Smooth muscle cell (in vitro differentiated cells): ENCODE measurements around the gene ZDHHC9. TPM values are rescaled to one million over a fixed set of nuclear protein-coding genes. Genes with fewer than 3 reads are reported as not detected.

ENCODE experiments used
- DNase-seq: peaks from one replicate; lab custom pipeline; 2025; ENCODE audit not compliant: unreplicated experiment; lab: John Stamatoyannopoulos, UW
- H2AFZ ChIP-seq: fragments of 200-600 bp; sonication (generic); 2 replicates; pipeline ENCODE4 v1.6.0; 2016; ENCODE audit warnings: antibody characterized with exemption, low read depth, mild to moderate bottlenecking
- H3F3A ChIP-seq: fragments of 200-600 bp; sonication (generic); 2 replicates; pipeline ENCODE4 v1.6.0; 2017; ENCODE audit warnings: antibody characterized with exemption, low read depth
- H3K27ac ChIP-seq: fragments of 200-600 bp; sonication (generic); 2 replicates; pipeline ENCODE4 v1.5.1; 2016; ENCODE audit warnings: low read depth, mild to moderate bottlenecking
- H3K27me3 ChIP-seq: fragments of 200-600 bp; sonication (generic); 2 replicates; pipeline ENCODE4 v1.6.1; 2016; ENCODE audit warnings: low read depth, mild to moderate bottlenecking
- H3K36me3 ChIP-seq: fragments of 200-600 bp; sonication (generic); 2 replicates; pipeline ENCODE4 v1.5.1; 2016; ENCODE audit warnings: low read depth
- H3K4me1 ChIP-seq: fragments of 200-600 bp; sonication (generic); 2 replicates; pipeline ENCODE4 v1.5.1; 2016; ENCODE audit warnings: low read depth
- H3K4me2 ChIP-seq: fragments of 200-600 bp; sonication (generic); 2 replicates; pipeline ENCODE4 v1.6.0; 2016; ENCODE audit warnings: mild to moderate bottlenecking
- H3K4me3 ChIP-seq: fragments of 200-600 bp; sonication (generic); 2 replicates; pipeline ENCODE4 v1.5.1; 2016; ENCODE audit warnings: mild to moderate bottlenecking
- H3K79me2 ChIP-seq: fragments of 200-600 bp; sonication (generic); 2 replicates; pipeline ENCODE4 v1.6.0; 2016; ENCODE audit warnings: low read depth, mild to moderate bottlenecking
- H3K9ac ChIP-seq: fragments of 200-600 bp; sonication (generic); 2 replicates; pipeline ENCODE4 v1.6.0; 2016; ENCODE audit warnings: low read depth
- H3K9me3 ChIP-seq: fragments of 200-600 bp; sonication (generic); replicated peaks from 2 replicates; pipeline ENCODE4 v1.5.1; 2016; ENCODE audit warnings: low read depth
- H4K20me1 ChIP-seq: fragments of 200-600 bp; sonication (generic); 2 replicates; pipeline ENCODE4 v1.6.0; 2016; ENCODE audit warnings: low read depth
- WGBS: methylation state at CpG from one replicate; pipeline ENCODE4 v1.1.7; 2016; ENCODE audit warnings: low lambda C conversion rate; 5-methylcytosine and 5-hydroxymethylcytosine counted together
- polyA plus RNA-seq: library from polyadenylated mRNA; unstranded; fragments of >200 nt; fragmentation: Nextera tagmentation; extraction: Ambion mirVana; gene quantifications from 2 replicates; pipeline ENCODE4 v1.2.1, GENCODE V29; 2016
- total RNA-seq: library from RNA; depleted of rRNA; stranded (reverse); fragments of >200 nt; gene quantifications from 2 replicates; pipeline ENCODE4 v1.2.3, GENCODE V29; 2014
- TF ChIP-seq, protein P1 (sequence below): fragments of 200-600 bp; sonication (generic); IDR thresholded peaks from 2 replicates; pipeline ENCODE4 v1.5.1; 2017; ENCODE audit warnings: borderline replicate concordance, mild to moderate bottlenecking, antibody characterized with exemption; ENCODE audit not compliant: insufficient read depth, poor library complexity, severe bottlenecking

The ZDHHC9 gene
- total and polyA plus RNA-seq, 2 experiments from 2014 or later: 44.3 to 45.7 TPM

DNA sequence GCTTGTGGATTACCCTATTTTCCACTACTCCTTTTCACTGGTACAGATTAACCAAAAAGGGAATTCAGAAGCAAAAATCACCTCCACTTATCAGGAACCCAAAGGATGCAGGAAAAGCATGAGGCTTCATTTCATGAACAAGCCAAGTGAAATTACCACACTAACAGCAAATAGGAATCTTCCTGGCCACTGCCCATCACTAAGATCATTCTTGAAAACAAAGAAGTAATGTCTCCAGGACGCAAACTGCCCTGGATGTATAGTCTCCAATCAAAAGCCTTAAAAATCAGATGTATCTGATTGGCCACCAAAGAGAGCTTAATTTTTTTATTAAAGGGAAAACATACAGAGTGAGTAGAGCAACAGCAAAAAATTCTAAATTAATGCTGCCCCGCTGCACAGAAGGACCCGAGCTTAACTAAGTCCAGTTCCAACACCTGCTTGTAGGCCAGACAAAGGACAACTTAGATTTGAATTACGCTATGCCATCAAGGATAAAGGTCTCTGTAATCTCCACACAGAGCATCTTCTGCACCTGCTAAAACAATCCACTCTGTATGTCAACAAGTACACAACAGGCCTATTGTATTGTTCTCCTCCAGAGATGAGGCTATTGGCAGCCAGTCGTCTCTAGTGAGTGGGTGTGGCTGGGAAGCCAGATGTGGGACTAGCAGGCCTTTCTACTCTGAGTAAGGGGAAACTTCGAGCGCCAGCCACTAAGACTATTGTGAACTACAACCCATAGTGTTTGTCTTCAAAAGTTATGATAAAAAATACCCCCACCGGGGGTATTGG, 12.4 kb downstream of the ZDHHC9 start:
- Histone ChIP-seq H4K20me1 (peaks cover 43% of the 10 kb centered on the region), H2AFZ (no peak overlapping the region), H3K79me2 (no peaks in the 10 kb centered on the region), H3K4me2 (no peak overlapping the region), H3K9ac (no peak overlapping the region), H3K4me3 (no peak overlapping the region), H3K4me1 (no peaks in the 10 kb centered on the region), H3K36me3 (no peaks in the 10 kb centered on the region), H3K9me3 (no peaks in the 10 kb centered on the region), H3K27ac (no peak overlapping the region), H3K27me3 (no peaks in the 10 kb centered on the region), H3F3A (no peaks in the 10 kb centered on the region)
- TF ChIP-seq, protein P1, sequence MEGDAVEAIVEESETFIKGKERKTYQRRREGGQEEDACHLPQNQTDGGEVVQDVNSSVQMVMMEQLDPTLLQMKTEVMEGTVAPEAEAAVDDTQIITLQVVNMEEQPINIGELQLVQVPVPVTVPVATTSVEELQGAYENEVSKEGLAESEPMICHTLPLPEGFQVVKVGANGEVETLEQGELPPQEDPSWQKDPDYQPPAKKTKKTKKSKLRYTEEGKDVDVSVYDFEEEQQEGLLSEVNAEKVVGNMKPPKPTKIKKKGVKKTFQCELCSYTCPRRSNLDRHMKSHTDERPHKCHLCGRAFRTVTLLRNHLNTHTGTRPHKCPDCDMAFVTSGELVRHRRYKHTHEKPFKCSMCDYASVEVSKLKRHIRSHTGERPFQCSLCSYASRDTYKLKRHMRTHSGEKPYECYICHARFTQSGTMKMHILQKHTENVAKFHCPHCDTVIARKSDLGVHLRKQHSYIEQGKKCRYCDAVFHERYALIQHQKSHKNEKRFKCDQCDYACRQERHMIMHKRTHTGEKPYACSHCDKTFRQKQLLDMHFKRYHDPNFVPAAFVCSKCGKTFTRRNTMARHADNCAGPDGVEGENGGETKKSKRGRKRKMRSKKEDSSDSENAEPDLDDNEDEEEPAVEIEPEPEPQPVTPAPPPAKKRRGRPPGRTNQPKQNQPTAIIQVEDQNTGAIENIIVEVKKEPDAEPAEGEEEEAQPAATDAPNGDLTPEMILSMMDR: no peak
- WGBS: 82% methylated on average over 8 of the region's 8 CpGs
- no peak for DNase-seq

DNA sequence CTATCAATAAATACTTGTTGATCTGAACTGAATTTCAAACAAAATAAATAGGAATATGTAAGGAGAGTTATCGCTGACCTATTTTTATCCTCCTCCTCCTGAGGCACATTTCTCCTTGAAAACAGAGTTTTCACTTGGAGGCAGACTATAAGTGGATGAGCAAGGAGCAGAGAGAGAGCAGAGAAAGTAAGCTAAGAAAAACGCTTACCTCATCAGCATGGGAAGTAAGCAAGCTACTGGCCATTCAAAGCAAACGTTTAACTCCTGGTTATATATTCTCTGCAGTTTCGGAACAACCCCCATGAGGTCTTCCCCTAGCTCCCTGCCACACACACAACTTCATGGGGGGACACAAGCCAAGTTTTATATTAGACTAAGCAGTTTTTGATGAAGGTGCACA, 13.2 kb downstream of the ZDHHC9 start:
- H3K4me2 ChIP-seq: no peak overlapping the region
- WGBS: 83% methylated on average over 4 of the region's 4 CpGs

DNA sequence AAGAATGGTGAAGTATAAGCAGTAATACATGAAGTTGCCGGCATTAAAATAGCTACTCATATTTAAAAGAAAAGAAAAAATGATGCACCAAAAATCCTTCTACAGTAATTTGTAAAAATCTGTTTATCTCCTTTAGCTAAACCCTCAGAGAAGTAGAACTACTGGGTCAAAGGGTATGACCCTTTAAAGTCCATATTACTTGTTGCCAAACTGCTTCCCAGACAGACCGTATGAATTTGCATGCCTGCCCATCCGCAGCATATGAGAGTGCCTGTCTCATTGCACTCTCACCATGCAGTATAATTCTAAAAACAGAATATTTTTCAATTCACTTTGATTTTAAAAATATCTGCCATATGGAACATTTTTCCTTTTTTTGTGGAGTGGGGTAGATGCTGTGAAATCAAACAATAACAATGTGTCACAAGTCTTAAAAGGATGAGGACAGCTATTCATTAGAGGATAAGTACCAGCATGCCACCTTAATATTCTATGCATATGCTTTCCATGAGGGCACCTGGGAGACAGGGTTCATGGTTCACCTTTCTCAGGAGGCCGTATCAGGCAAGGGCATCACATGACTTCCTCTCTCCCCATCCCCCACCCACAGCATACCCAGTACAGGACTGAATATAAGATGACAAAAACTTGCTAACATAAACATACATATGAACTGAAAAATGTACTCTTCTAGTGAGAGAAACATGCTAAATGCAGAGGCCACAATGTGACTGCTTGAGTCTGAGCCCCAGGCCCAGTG, 17.8 kb downstream of the ZDHHC9 start:
- Histone ChIP-seq H3F3A (no peaks in the 10 kb centered on the region), H4K20me1 (peaks cover 15% of the 10 kb centered on the region), H3K27me3 (no peaks in the 10 kb centered on the region), H3K9ac (no peak overlapping the region), H3K4me2 (no peak overlapping the region), H2AFZ (no peak overlapping the region), H3K79me2 (no peaks in the 10 kb centered on the region), H3K36me3 (peaks cover 4% of the 10 kb centered on the region), H3K4me3 (no peak overlapping the region), H3K9me3 (peaks cover 4% of the 10 kb centered on the region), H3K4me1 (no peaks in the 10 kb centered on the region), H3K27ac (no peak overlapping the region)
- TF ChIP-seq, protein P1: no peak
- no peak for DNase-seq
- WGBS: 84% methylated on average over 4 of the region's 4 CpGs

More for the DNA sequence above, 13.2 kb downstream of the ZDHHC9 start:
- TF ChIP-seq, protein P1: no peak
- Histone ChIP-seq H3K9ac (no peak overlapping the region), H4K20me1 (peaks cover 43% of the 10 kb centered on the region), H3K27me3 (no peaks in the 10 kb centered on the region), H2AFZ (no peak overlapping the region), H3F3A (no peaks in the 10 kb centered on the region), H3K36me3 (no peaks in the 10 kb centered on the region), H3K9me3 (no peaks in the 10 kb centered on the region), H3K27ac (no peak overlapping the region), H3K79me2 (no peaks in the 10 kb centered on the region), H3K4me3 (no peak overlapping the region), H3K4me1 (no peaks in the 10 kb centered on the region)
- no peak for DNase-seq
